GM19463 (cell line): ENCODE data around the gene ABR.
"Not testable (repeated sequence)": the region's sequence is repeated elsewhere in the genome, so short reads cannot be mapped to it uniquely, and the experiment has no call there.

Source experiments
- ATAC-seq: cut with Tn5 transposase; IDR thresholded peaks from one replicate; pipeline ENCODE4 v1.9.1; 2021; ENCODE audit warnings: mild to moderate bottlenecking, moderate library complexity; ENCODE audit not compliant: unreplicated experiment

ABR gene

DNA sequence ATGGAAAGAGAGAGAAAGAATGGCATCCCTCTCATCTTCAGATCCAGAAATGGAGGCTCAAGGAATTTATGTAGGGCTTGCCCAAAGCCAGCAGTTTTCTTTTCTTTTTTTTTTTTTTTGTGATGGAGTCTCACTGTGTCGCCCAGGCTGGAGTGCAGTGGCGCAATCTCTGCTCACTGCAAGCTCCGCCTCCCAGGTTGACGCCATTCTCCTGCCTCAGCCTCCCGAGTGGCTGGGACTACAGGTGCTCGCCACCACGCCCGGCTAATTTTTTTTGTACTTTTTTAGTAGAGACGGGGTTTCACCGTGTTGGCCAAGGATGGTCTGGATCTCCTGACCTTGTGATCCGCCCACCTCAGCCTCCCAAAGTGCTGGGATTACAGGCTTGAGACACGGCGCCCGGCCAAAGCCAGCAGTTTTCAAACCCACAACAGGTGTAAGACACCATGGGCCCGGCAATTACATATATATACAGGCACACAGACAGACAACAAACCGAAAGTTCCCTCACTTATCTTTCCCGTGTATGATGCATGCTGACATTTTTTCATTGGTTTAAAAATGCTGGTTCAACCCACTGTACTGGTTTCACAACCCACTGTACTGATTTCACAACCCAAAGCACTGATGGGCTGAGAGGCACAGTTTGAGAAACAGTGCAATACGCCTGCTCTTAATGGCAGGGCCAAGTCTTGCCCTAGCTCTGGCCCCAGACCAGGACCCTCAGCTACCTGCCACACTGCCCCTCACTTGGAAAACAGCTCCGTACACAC, 81.6 kb downstream of the ABR start:
- not testable (repeated sequence) for ATAC-seq

DNA sequence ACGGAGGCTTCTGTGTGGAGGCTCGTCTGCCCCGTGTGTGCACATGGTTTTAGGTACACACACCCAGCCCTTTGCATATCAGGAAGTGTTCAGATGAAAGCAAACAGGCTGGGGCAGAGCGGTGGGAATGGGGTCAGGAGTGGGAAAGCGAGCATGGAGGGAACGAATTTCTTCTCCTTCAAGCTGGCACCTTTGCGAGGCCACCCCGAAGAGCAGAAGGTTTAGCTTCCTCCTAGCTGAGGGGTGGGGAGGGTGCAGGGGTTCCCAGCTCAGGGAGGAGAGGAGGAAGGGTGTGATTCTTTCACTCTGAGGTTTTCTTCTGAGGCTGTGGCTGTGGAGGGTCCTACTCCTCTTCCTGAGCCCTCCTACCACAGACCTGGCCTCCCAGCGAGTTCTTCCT, 83.6 kb downstream of the ABR start:
- ATAC-seq = no peak

DNA sequence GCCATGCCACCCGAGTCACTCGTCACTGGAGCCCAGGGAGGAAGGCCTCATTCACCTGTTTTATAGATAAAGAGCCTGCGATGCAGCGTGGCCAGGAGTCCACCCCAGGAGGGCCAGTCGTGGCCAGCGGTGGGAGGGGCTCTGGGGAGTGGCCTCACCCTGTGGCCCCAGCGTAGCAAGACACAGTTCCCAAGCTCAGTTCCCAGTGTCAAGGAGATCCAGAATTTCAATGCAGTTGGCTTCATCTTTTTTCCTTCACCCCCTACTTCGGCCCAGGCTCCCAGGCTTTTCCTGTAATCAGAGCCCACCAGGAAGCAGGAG, 84.0 kb downstream of the ABR start:
- no peak for ATAC-seq

DNA sequence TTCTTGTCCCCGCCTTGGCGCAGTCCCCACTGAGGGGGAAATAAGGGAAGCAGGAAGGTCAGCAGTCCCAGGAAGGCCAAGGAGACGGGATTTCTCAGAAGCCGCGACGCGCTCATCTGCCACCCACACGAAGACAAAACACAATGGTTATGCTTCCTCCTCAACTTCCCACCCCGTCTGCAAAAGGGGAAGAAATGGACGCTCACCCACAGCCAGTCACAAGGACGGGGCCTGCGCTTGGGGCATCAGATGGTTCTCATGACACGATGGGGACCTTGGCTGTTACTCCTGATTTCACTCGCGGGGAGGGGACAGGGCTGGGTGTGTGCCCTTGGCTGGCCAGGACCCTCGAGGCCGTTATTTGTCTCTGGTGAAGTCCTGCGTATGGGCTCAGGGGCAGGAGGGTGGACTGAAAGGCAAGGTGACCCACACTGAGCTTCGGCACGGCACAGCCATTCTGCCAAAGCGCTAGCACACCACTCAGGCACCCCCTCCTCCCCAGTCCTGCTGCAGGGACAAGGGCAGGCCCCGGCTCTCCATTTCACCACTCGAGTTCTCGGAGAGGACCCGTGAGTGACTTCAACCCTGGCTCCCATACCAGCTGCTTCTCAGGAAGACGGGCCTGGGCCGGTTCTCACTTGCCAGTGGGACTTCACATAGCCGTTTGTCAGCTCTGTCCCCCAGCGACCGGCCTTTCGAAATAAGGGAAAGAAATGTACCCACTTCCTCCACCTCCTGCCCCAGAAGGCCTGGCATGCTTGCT, 84.5 kb downstream of the ABR start:
- no peak for ATAC-seq

DNA sequence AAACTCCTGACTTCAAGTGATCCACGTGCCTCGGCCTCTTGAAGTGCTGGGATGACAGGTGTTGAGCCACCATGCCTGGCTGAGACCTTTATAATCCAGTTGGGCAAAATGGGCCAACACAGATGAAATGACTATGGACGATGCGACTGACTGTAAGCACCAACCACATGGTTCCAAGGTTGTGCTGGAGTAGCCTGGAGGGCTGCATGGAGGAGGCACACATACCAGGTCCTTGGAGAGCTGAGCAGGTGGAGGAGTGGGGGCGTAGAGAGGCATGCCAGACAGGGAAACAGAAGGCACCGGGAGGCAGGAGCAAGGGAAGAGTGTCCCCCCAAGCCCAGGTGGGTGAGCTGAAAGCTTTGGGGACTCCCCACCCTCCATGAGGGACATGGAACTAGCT, 85.2 kb downstream of the ABR start:
- ATAC-seq = no peak

DNA sequence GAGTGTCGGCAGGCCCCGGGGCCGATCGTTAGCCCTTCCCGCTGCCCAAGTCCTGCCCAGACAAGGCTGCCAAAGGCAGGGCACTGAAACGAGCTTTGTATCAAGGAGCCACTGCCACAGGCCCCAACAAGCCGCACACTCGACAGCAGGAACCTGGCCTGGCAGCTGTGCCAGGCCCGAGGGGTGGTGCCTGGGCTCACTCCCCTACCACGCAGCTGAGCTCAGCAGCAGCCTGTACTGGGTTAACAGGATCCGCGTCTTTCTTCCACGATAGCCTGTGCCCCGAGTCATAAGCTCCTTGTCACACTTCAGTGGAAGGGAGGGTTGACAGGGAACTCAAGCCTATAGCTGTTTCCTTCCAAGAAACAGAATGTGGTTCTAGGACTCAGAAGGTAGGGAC, 87.9 kb downstream of the ABR start:
- ATAC-seq = no peak

DNA sequence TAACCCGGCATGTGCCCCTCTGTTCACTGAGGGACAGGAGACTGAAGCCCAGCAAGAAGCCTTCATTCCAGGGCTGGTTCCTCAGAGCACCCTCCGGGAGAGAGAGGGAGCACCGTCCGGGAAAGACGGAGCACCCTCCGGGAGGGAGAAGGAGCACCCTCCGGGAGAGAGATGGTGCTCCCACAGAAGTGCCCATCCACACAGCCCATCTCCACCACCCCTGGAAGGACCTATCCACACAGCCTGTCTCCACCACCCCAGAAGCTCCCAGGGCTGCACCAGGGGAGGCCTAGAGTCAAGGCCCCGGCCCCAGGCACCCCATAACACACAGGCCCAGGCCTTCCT, 88.6 kb downstream of the ABR start:
- no peak for ATAC-seq

DNA sequence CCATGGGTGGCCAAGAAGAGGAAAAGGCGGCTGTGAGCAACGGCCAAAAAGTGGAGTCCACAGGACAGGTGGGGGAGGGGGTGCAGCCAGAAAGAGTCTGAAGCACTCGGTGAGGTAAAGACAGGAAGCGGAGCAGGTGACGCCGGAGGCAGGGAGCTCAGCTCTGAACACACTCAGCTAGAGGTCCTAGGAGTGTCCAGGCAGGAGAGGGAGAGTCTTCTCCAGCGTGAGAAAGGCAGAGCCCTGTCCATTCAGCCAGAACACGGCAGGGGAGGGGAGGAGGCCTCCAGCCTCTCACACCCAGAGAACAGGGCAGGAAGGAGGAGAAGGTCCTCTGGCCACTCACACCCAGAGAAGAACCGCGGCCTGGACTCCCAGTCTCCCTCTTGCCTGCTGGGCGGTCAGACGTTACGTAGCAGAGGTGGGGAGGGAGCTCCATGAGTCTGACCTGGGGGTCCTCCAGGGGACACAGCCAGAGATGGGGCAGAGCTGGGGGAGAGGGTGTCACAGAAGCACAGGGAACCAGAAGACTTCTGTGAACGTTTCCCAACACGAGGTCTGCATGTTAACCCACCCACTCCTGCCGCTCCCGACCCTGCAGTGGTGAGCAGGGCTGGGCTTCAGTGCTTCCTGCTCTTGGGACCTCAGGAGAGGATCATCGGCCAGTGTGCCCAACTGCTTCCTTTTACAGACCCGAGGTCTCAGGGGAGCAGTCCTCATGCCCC, 89.2 kb downstream of the ABR start:
- no peak for ATAC-seq

DNA sequence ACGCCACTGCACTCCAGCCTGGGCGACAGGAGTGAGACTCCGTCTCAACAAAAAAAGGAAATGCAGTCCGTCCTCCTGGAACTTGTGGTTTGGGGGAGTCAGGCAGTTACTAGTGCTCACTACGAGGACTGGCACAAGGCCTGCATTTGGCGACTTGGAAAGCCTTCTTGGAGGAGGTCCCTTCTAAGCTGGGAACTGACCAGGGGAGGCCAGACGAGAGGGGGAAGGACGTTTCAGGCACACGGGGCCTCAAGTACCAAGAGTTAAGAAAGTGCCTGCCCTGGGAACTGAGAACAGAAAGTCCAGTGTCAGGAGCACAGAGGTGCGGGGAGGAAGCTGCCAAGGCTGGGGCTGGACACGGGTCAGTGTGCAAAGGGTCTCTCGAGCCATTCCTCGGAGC, 89.9 kb downstream of the ABR start:
- ATAC-seq = no peak

DNA sequence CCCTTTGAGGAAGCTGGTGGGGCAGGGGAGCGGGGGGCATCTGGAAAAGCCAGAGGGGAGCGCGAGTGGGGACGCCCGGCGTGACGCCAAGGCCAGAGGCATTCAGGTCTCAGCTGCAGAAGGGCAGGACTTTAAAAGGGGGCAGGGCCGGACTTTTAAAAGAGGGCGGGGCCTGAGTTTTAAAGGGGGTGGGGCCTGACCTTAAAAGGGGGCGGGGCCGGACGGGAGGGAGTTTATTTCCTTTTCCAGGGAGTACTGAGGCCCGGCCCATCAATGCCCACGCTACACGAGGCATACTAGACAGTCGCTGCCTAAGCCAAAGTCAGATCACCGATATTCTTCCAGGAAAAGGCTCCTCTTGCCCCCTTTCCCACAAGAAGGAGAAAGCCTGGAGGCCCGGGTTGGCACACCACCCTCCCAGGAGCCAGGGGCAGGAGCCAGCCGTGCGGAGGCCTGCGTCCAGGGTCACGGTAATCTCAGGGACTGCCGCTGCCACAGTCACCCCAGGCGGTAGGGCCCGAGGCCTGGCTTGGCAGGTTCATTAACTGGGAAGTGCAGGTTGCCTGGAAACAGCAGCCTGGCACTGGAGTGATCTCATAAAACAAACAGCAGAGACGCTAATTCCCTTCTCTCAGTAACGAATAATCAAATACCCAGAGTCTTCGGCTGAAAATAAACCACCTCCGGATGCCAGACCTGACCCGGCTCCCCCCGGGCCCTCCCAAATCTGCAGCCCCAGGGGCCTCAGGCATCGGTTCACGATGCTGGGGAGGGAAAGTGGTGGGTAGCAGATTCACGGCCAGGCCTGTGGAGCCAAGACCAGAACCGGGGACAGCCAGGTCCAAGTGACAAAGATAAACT, 92.2 kb downstream of the ABR start:
- no peak for ATAC-seq

DNA sequence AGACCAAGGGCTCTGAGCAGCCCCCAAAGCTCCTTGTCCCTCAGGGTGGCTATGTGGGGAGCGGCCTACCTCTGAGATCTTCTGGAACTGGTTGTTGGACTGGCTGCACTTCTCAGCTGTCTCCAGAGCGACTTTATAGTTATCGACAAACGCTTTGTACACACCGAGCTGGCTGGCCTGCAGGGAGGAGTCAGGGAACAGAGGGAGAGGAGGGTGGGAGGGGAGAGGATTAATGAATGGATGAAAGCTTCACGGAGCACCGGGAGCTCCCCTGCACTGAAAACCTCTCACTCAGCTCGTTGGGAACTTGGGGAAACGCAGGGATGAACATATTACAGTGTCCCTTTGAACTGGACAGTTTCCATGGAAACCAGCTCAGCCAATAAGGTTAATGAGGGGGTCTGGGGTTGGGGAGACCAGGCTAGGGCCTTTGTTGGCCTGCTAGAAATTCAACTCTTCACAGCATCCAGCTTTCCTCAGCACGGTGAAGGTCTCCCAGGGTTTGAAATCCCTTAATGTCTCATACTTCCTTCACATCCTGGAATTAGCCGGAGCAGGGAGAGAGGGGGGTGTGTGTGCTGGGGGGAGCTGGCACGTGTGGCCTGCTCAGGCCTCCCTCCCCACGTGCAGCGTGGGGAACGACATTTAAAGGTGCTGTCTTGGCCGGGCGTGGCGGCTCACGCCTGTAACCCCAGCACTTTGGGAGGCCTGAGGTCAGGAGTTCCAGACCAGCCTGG, 96.2 kb downstream of the ABR start:
- no peak for ATAC-seq

DNA sequence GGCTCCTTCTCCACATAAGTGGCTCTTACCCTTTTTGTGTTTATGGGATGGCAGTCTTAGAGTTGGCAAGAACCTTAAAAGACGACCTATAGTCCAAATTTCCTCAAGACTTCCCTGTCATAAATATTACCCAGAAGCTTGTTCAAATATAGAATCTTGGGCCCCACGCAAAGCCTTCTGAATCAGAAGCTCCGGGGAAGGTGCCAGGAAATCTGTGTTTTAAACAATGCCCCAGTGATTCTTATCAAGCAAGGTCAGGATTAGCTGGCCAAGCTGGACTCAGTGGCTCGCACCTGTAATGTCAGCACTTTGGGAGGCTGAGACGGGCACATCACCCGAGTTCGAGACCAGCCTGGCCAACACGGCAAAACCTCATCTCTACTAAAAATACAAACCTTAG, 97.2 kb downstream of the ABR start:
- no peak for ATAC-seq

DNA sequence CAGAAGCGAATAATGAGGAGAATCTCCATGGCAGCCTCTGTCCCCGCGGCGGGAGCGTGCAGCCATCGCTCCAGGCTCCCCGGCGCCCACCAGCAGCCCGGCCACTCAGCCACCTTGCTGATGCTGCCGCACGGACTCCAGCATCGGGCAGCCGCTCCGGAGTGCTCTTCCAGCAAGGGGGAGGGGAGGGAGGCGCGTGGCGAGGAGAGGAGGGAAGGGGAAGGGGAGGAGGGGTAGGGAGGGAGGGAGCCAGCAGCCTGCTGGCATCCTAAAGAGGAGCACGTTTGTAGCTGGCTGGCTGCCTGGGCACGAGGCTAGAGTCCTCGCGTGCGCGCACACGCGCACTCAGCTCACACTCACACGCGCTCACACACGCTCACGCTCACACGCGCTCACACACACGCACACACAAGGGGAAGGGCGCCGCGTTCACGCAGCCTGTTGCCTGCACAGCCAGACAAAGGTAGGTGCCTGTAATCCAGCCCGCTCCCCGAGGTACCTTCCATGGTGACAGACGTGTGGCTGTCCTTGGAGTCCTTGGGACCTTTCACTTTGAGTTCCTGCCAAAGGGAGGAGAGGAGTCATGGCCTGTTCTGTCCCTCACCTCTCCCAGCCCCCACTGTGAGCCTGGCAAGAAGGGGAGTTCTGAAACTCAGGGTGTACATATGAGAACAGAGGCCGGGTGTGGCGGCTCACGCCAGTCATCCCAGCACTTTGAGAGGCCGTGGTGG, 100.8 kb downstream of the ABR start:
- ATAC-seq = no peak

DNA sequence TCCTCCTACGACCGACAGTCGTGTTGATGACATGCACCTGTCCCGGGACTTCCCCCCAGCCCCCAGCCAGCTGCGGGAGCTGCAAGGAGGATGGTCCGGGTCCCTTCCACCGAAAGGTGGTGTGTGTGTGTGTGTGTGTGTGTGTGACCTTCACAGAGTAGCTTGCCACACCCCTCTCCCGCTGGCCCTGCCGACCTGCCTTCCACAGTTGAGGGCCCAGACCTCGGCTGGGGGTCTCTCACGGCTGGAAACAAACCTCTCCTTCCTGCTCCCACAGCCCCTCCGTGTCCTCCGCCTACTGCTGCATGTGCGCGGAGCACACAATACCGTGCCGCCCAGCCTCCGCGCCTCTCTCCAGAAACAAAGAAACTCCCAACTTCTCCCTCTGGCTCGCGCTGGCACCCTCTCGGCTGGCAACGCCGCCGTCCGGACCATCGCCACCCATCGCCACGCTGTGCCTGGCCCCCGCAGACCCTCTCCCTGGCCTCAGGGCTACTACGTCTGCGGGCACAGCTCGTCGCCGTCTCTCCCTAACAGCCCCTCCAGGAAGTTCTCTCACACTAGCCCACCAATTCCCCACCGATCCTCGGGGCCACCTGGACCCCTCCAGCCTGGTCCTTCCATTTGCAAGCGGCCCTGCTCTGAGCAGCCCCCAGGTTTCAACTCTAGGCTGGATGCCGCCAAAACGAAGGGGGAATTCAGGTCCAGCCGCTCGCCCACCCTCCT, 101.6 kb downstream of the ABR start:
- no peak for ATAC-seq

DNA sequence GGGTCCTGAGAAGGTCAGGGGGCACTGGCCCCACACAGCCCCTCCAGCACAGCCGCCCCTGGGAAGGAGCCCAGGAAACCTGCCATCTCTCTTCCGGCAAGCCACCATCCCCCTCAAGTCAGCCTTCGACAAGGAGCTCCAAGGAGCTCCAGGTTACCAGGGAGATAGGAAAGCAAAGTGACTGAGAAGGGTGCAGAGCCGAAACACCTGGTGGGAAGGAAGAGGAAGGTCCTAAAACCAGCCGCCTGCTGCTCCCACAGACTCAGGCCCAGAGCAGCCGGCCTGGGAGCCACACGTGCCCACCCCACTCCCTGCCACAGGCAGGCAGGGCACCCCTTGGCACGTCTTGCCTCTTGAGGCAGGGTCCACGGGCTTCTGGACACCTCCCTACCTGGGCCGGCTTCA, 102.2 kb downstream of the ABR start:
- no peak for ATAC-seq

DNA sequence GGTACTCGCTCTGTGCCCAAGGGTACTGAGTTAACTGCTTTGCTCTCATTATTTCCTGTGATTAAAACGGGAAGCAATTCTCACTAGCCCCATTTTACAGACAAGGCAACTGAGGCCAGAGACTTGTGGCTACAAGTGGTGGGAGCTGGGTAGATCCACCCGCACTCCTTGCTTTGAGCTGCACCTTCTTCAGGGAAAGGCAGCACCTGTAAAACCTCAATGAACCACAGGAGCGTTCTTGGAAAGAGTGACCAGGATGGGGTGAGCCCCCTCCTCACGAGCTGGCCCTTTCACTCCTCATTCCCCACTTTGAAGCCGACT, 102.8 kb downstream of the ABR start:
- ATAC-seq = no peak

DNA sequence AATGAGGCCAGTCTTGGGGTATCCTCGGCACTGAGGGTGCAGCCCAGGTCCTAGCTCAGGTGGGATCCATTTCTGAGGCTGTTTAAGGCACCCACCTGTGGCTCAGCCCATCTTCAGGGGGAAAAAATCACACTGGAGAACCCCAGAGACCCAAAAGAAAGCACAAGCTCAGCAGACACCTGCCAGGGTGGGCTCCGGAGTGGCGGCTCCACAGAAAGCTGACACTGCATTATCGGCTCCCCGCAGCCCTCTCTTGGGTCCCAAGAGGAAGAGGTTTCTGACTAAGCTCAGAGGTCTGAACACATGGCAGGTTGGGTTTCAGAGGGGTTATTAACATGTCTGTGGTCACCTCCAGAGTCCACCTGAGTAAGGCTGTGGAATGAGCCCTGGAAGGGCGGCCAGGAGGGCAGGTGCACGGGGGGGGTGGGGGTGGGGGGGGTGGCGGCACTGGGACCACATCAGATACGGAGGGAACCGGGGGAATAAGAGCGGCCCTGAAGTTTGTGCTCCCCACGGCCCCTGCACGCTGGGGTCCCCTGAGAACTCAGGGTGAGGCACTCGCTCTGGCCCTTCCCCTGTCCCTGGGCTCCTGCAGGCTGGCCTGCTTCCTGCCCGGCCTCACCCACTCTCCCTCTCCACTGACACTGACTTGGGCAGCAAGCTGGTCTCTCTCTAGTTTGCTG, 103.3 kb downstream of the ABR start:
- ATAC-seq = no peak

DNA sequence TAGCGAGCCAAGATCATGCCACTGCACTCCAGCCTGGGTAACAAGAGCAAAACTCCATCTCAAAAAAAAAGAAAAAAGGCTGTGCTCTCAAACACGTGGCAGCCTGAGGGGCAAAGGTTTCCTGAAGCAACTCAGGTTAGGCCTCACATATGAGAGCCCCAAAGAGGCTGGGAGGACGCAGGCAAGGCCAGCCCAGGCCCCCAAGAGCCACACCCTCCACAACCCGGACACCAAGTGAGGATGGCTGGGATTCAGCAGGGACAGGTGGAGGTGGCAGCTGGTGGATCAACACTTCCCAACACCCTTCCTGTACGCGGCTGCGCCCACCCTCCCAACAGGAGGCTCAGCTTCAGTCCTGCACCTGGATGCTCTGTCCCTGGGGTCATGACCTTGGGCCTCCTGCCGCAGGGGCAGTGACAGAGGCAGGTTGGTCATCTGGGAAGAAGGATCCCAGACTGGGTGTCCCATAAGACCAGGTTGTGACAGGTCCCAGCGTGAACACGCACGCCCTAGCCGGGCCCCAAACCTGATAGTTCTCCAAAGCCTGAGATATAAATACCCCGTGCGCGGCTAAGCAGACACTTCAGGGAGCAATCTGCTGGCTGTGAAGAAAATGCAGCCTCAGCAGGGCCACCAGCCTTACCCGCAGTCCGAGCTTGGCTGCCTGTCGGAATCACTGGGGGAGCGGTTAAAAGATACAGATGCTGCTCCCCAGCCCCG, 104.7 kb downstream of the ABR start:
- ATAC-seq = no peak
